Ammon's horn (tissue), 1 donor: ENCODE data around the gene CTNNA2.

Experiments used
- DNase-seq: peaks from one replicate; pipeline ENCODE4 v3.0.0-alpha.2; 2016; ENCODE audit warnings: low spot score

Gene CTNNA2

GRCh38 chr2:80549901-80550300 is 1037.0 kb downstream of the CTNNA2 start:
- DNase-seq, result no peak

- no peak for DNase-seq
These were observed 1047.5 kb downstream of the CTNNA2 start for GRCh38 chr2:80560326-80560725.

- no peak for DNase-seq
These were observed 1055.2 kb downstream of the CTNNA2 start for GRCh38 chr2:80568011-80568410.

- no peak for DNase-seq
These were observed 1060.3 kb downstream of the CTNNA2 start for GRCh38 chr2:80573167-80573566.

- DNase-seq, result no peak
These were observed 1061.1 kb downstream of the CTNNA2 start for GRCh38 chr2:80573950-80574349.

- no peak for DNase-seq
These were observed 1066.9 kb downstream of the CTNNA2 start for GRCh38 chr2:80579756-80580155.

GRCh38 chr2:80591233-80591632 is 1078.4 kb downstream of the CTNNA2 start:
- no peak for DNase-seq

GRCh38 chr2:80592106-80592505 is 1079.3 kb downstream of the CTNNA2 start:
- no peak for DNase-seq

- no peak for DNase-seq
These were observed 1097.3 kb downstream of the CTNNA2 start for GRCh38 chr2:80610108-80610507.

- DNase-seq, result no peak
These were observed 1108.8 kb downstream of the CTNNA2 start for GRCh38 chr2:80621656-80622055.

- DNase-seq, result no peak
These were observed 1111.2 kb downstream of the CTNNA2 start for GRCh38 chr2:80624062-80624461.

GRCh38 chr2:80634590-80634989 is 1121.7 kb downstream of the CTNNA2 start:
- no peak for DNase-seq

GRCh38 chr2:80638783-80639182 is 1125.9 kb downstream of the CTNNA2 start:
- DNase-seq, result no peak

GRCh38 chr2:80642465-80642864 is 1129.6 kb downstream of the CTNNA2 start:
- no peak for DNase-seq

- no peak for DNase-seq
These were observed 1130.7 kb downstream of the CTNNA2 start for GRCh38 chr2:80643598-80643997.

GRCh38 chr2:80651435-80651834 is 1138.6 kb downstream of the CTNNA2 start:
- DNase-seq, result no peak

- no peak for DNase-seq
These were observed 1142.4 kb downstream of the CTNNA2 start for GRCh38 chr2:80655265-80655664.

- no peak for DNase-seq
These were observed 1157.9 kb downstream of the CTNNA2 start for GRCh38 chr2:80670763-80671162.

GRCh38 chr2:80687524-80687923 is 1174.7 kb downstream of the CTNNA2 start:
- no peak for DNase-seq

GRCh38 chr2:80689106-80689505 is 1176.3 kb downstream of the CTNNA2 start:
- no peak for DNase-seq
